GM19372 (cell line): ENCODE results near the gene ZNF557.

Experiments used
- ATAC-seq: cut with Tn5 transposase; IDR thresholded peaks from one replicate; pipeline ENCODE4 v1.9.1; 2021; ENCODE audit warnings: mild to moderate bottlenecking, low read depth, moderate library complexity; ENCODE audit not compliant: unreplicated experiment

The ZNF557 gene

GRCh38 chr19:7120499-7120898, 51.0 kb downstream of the ZNF557 start:
- ATAC-seq: no peak

- ATAC-seq: no peak
Observed at GRCh38 chr19:7122701-7123100, 53.2 kb downstream of the ZNF557 start.

GRCh38 chr19:7124782-7125181, 55.3 kb downstream of the ZNF557 start:
- no peak for ATAC-seq

- no peak for ATAC-seq
Observed at GRCh38 chr19:7125221-7125620, 55.7 kb downstream of the ZNF557 start.

- ATAC-seq: no peak
Observed at GRCh38 chr19:7126132-7126531, 56.6 kb downstream of the ZNF557 start.

GRCh38 chr19:7130043-7130442, 60.5 kb downstream of the ZNF557 start:
- no peak for ATAC-seq

- ATAC-seq: no peak
Observed at GRCh38 chr19:7132054-7132453, 62.6 kb downstream of the ZNF557 start.

GRCh38 chr19:7137120-7137519, 67.6 kb downstream of the ZNF557 start:
- no peak for ATAC-seq
